MM.1S (cell line): Measurements from ENCODE around the gene CWC27.

Source experiments
- DNase-seq: peaks from one replicate; pipeline ENCODE4 v3.0.0-alpha.2; 2015
- H2AFZ ChIP-seq: fragments of 300-600 bp; sonication (generic); 2 replicates; pipeline ENCODE4 v1.6.0; 2016; ENCODE audit warnings: antibody characterized with exemption, low read length
- H3F3A ChIP-seq: fragments of 300-600 bp; sonication (generic); 2 replicates; pipeline ENCODE4 v1.6.1; 2016; ENCODE audit warnings: mild to moderate bottlenecking, antibody characterized with exemption, low read length, moderate library complexity, mixed read lengths; ENCODE audit not compliant: insufficient read depth
- H3K27ac ChIP-seq: fragments of 300-600 bp; sonication (generic); 2 replicates; pipeline ENCODE4 v1.5.1; 2016; ENCODE audit warnings: mild to moderate bottlenecking, low read length
- H3K27me3 ChIP-seq: fragments of 300-600 bp; sonication (generic); replicated peaks from 2 replicates; pipeline ENCODE4 v1.6.0; 2016; ENCODE audit warnings: low read length; ENCODE audit not compliant: insufficient read depth
- H3K36me3 ChIP-seq: fragments of 300-600 bp; sonication (generic); replicated peaks from 2 replicates; pipeline ENCODE4 v1.6.1; 2016; ENCODE audit warnings: mild to moderate bottlenecking, low read length, mixed read lengths; ENCODE audit not compliant: insufficient read depth
- H3K4me1 ChIP-seq: fragments of 300-600 bp; sonication (generic); 2 replicates; pipeline ENCODE4 v1.6.1; 2016; ENCODE audit warnings: low read length, mixed read lengths
- H3K4me2 ChIP-seq: fragments of 300-600 bp; sonication (generic); 2 replicates; pipeline ENCODE4 v1.6.0; 2016; ENCODE audit warnings: low read depth, low read length
- H3K4me3 ChIP-seq: fragments of 300-600 bp; sonication (generic); 2 replicates; pipeline ENCODE4 v1.5.1; 2016; ENCODE audit warnings: low read length, mixed read lengths
- H3K79me2 ChIP-seq: fragments of 300-600 bp; sonication (generic); 2 replicates; pipeline ENCODE4 v1.6.1; 2016; ENCODE audit warnings: mixed run types, low read length, mixed read lengths
- H3K9ac ChIP-seq: fragments of 300-600 bp; sonication (generic); 2 replicates; pipeline ENCODE4 v1.6.1; 2016; ENCODE audit warnings: low read length, mixed read lengths
- H3K9me2 ChIP-seq: fragments of 300-600 bp; sonication (generic); replicated peaks from 2 replicates; pipeline ENCODE4 v1.6.1; 2016; ENCODE audit warnings: mild to moderate bottlenecking, low read length, mixed read lengths; ENCODE audit not compliant: insufficient read depth
- H3K9me3 ChIP-seq: fragments of 300-600 bp; sonication (generic); replicated peaks from 2 replicates; pipeline ENCODE4 v1.6.1; 2016; ENCODE audit warnings: mild to moderate bottlenecking, low read length, mixed read lengths; ENCODE audit not compliant: insufficient read depth
- H4K20me1 ChIP-seq: fragments of 300-600 bp; sonication (generic); 2 replicates; pipeline ENCODE4 v1.6.1; 2016; ENCODE audit warnings: mild to moderate bottlenecking, low read length, moderate library complexity, mixed read lengths; ENCODE audit not compliant: insufficient read depth
- EZH2 ChIP-seq: fragments of 300-600 bp; sonication (generic); optimal IDR thresholded peaks from 2 replicates; pipeline ENCODE3; 2017; ENCODE audit warnings: low read depth, mild to moderate bottlenecking, antibody characterized with exemption, low read length, mixed read lengths
- EZH2phosphoT487 ChIP-seq: fragments of 300-600 bp; sonication (generic); IDR thresholded peaks from 2 replicates; pipeline ENCODE4 v1.6.1; 2018; ENCODE audit warnings: antibody characterized with exemption, low read length
- TF ChIP-seq, protein P1 (sequence below): fragments of 300-600 bp; sonication (generic); IDR thresholded peaks from 2 replicates; pipeline ENCODE4 v1.5.1; 2016; ENCODE audit warnings: antibody characterized with exemption, low read length, mixed read lengths

The CWC27 gene

DNA sequence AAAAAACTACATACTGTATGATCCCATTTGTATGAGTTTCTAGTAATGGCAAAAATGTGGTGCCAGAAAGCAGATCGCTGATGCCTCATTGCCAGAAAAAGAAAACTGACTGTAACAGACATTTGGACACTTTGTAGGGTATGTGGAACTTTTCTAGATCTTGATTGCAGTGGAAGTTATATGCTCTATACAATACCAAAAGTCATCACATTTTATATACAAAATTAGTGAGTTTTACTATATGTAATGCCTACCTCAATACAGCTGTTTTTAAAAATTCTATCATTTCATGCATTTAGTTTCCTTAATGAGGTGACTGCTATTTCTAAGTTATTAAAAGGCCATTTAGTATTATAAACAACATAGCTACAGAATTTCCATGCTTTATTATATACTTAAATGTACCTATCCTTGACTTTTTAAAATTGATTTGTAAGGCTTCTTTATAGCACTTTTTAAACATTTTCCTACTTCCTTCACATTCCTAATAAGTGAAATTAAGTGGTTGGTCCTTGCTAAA, 199.9 kb downstream of the CWC27 start:
- no peaks in the 10 kb centered on the region for H3F3A ChIP-seq
- TF ChIP-seq, protein P1, sequence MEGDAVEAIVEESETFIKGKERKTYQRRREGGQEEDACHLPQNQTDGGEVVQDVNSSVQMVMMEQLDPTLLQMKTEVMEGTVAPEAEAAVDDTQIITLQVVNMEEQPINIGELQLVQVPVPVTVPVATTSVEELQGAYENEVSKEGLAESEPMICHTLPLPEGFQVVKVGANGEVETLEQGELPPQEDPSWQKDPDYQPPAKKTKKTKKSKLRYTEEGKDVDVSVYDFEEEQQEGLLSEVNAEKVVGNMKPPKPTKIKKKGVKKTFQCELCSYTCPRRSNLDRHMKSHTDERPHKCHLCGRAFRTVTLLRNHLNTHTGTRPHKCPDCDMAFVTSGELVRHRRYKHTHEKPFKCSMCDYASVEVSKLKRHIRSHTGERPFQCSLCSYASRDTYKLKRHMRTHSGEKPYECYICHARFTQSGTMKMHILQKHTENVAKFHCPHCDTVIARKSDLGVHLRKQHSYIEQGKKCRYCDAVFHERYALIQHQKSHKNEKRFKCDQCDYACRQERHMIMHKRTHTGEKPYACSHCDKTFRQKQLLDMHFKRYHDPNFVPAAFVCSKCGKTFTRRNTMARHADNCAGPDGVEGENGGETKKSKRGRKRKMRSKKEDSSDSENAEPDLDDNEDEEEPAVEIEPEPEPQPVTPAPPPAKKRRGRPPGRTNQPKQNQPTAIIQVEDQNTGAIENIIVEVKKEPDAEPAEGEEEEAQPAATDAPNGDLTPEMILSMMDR, result no peak
- TF ChIP-seq EZH2 (no peak), EZH2phosphoT487 (no peak)
- DNase-seq, result no peak
- H3K4me2 ChIP-seq, result no peak overlapping the region
- no peaks in the 10 kb centered on the region for H3K9me2 ChIP-seq
- H3K4me1 ChIP-seq, result no peaks in the 10 kb centered on the region
- H2AFZ ChIP-seq, result no peak overlapping the region
- H3K36me3 ChIP-seq, result no peaks in the 10 kb centered on the region
- no peaks in the 10 kb centered on the region for H3K27me3 ChIP-seq
- no peak overlapping the region for H3K9ac ChIP-seq
- H4K20me1 ChIP-seq, result no peaks in the 10 kb centered on the region
- no peak overlapping the region for H3K27ac ChIP-seq
- no peaks in the 10 kb centered on the region for H3K79me2 ChIP-seq
- no peak overlapping the region for H3K4me3 ChIP-seq
- no peaks in the 10 kb centered on the region for H3K9me3 ChIP-seq

DNA sequence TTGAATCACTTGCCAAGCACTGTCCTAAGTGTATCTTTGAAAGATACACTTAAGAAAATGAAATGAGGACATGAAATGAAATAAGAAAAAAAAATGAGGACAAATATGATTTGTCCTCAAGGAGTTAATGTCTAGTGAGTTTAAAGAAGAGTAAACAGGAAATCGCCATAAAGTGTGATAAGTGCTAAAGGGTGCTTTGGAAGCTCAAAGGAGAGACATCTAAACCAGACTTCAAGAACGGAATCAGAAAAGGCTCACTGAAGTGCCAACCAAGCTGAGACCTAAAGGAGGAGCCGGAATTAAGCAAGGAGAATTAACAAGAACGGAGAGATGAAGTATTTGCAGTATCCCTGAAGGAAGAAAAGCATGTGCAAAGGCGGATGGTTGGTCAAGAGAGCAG, 200.8 kb downstream of the CWC27 start:
- no peaks in the 10 kb centered on the region for H3F3A ChIP-seq
- no peaks in the 10 kb centered on the region for H3K9me3 ChIP-seq
- no peak overlapping the region for H3K9ac ChIP-seq
- H3K4me3 ChIP-seq, result no peak overlapping the region
- H3K79me2 ChIP-seq, result no peaks in the 10 kb centered on the region
- no peaks in the 10 kb centered on the region for H3K9me2 ChIP-seq
- H3K4me1 ChIP-seq, result no peaks in the 10 kb centered on the region
- TF ChIP-seq, protein P1, result no peak
- TF ChIP-seq EZH2phosphoT487, result no peak
- TF ChIP-seq EZH2, result no peak
- no peaks in the 10 kb centered on the region for H3K36me3 ChIP-seq
- no peaks in the 10 kb centered on the region for H4K20me1 ChIP-seq
- H3K27ac ChIP-seq, result no peak overlapping the region
- H2AFZ ChIP-seq, result no peak overlapping the region
- H3K4me2 ChIP-seq, result no peak overlapping the region
- no peaks in the 10 kb centered on the region for H3K27me3 ChIP-seq
- DNase-seq, result no peak

DNA sequence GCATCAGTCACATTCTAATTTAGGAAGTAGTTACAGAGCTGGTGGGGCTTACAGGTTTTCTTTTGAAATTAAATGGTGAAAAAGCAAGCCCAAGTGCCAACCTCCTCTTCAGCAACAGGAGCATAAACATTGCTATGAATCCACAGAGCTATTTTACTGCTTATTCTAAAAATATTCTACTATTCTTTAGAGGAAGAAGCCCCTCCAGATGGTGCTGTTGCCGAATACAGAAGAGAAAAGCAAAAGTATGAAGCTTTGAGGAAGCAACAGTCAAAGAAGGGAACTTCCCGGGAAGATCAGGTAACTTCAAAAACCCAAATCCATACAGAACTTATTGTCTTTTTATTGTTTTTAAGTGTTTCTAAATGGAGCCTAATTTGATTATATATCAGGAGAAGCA, 202.8 kb downstream of the CWC27 start:
- no peak for TF ChIP-seq EZH2
- TF ChIP-seq, protein P1, result no peak
- no peak for TF ChIP-seq EZH2phosphoT487

More for the DNA sequence above, 202.8 kb downstream of the CWC27 start:
- Histone ChIP-seq H3K27ac (no peak overlapping the region), H4K20me1 (no peaks in the 10 kb centered on the region), H3K9me2 (no peaks in the 10 kb centered on the region), H3K9me3 (no peaks in the 10 kb centered on the region), H3F3A (no peaks in the 10 kb centered on the region), H3K4me1 (no peaks in the 10 kb centered on the region), H3K79me2 (no peaks in the 10 kb centered on the region), H3K27me3 (no peaks in the 10 kb centered on the region), H3K4me3 (no peak overlapping the region), H3K4me2 (no peak overlapping the region), H2AFZ (no peak overlapping the region), H3K36me3 (no peaks in the 10 kb centered on the region), H3K9ac (no peak overlapping the region)
- DNase-seq, result no peak
